ENCODE measurements around the gene DNAJB9.
A peak's percentile ranks its signal among the peaks of the same experiment; 100 is the strongest.
"Not testable (repeated sequence)": the region's sequence is repeated elsewhere in the genome, so short reads cannot be mapped to it uniquely, and the experiment has no call there.

Gene DNAJB9

DNA sequence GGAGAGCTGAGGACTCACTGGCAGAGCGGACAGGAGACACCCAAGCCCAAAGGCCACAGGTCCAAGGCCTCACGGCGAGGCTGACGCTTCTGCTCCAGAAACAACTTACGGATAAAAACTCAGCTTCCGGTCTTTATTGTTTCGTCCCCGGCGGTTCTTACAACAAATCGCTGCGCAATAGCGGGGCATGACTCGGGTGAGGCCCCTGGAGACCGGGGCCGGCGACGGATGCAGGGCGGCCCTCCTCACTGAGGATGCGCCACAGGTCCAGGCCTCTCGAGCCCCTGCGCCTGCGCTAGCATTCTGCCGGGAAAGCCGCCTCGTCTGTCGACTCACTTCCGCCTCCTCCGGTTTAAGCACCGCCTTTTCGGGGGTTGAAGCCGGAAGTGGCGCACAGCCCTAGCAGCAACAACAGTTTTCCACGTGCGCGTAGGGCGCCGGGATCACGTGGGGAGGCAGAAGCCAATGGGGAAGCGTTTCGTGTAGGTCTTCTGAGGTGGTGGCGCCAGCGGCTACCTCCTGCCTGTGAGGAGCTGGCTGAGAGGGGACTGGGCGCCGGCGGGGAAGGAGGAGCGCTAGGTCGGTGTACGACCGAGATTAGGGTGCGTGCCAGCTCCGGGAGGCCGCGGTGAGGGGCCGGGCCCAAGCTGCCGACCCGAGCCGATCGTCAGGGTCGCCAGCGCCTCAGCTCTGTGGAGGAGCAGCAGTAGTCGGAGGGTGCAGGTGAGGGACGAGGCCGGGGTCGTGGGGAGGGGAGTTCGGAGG is at the start of gene DNAJB9, which contains the start of gene THAP5:
TSS of gene DNAJB9 (plus strand) at position 494 of the 765 bp plus-strand sequence. CDS start 1,853 bp downstream, outside the sequence.
TSS of gene THAP5 (minus strand) at position 326 of the 765 bp plus-strand sequence. CDS start at position 189, 137 bp downstream.
- peak; percentile 99 for DNase-seq (ENCODE audit: low spot score)

DNA sequence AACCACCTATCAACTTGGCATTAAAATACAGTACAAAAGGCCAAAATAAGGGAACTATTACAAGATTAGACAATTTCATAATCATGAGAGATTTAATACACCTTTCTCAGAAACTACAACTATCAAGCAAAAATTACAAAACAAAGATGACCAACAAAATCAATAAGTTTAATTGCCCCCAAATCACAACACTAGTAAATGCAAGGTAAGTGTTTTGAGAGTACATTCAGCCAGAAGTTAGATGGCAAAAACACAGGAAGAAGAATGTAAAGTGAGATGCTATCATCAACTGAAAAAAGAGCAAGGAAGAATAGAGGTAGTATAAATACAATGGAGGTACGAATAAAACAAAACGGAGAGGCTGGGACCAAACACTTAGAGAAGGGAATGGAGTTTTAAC is 46.9 kb upstream of the DNAJB9 start:
- DNase-seq (ENCODE audit: low spot score) = no peak

DNA sequence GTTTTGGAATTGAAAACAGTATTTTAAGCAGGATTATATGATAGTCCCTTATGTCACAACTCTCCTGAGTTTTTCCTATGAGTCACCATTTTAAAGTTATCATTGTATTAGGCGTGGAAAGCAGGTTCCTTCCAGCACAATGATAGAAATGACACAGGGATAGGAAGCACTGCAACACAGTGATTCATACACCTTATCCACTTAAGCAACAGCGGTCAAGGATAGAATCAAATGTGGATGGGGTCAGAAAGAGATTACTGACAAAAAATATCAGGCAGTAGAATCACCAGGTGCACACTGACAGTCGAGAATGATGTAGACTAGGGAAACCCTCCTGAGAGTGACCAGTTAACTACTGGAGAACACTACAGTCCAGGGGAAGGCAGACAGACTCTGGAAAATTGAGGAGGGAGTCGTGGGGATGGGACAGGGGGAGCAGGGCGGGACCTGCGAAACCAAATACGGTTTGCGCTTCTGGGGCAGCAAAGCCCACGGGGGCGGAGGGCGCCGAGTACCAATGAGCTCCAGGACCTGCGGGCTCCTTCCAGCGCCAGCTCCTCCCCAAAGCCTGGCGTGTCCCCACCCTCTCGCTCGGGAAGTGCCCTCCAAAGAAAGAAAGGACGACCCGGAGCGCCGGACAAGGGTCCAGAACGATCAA is 44.2 kb upstream of the DNAJB9 start:
- peak; percentile 63 for DNase-seq (ENCODE audit: low spot score)

DNA sequence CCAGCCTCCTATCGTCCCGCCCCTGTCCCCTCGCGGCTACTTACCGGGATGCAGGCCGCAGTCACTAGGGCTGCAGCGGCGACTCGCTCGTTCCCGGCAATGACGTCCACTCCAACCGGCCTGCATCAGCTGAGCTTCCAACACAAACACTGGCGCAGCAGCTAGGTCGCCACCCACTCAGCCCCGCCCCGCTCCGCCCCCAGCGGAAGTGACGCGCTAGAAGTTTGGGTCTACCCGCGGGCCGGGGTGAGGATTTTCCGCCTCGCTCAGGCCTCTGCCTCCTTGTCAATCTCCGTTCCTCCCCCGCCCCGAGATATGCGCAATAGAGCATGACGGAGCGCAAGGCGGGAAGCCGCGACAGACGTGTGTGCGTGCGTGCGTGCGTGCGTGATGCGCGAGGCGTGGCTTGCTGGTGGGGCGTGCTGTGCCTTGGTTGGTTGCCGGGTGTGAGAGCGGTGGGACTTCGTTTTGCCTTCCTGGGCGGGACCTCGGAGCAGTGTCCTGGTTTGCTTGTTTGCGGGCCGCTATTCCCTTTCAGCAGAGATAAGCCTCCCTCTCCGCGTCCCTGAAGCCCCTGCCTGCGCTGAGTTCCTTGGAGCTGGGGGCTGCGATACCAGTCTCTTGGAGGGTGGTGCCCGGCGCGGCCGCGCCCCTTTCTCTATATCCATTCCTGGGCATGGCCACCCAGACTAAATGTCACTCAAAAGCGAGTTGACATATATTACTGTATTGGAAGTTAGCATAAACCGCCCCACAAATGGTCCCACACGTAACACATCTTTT is 43.5 kb upstream of the DNAJB9 start, which contains the start of gene PNPLA8:
TSS of gene PNPLA8 (minus strand) at position 151 of the 783 bp plus-strand sequence. CDS start 10,644 bp downstream, outside the sequence.
- DNase-seq (ENCODE audit: low spot score) = peak; percentile 98

DNA sequence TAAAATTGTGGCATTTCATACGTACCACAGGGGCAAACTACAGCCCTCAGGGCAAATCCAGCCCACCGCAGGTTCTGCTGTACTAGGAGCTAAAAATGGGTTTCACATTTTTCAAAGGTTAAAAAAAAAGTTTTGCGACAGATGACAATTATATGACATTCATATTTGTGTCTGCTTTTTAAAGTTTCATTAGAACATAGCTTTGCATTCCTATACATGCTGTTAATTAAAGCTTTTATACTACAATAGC is 43.0 kb upstream of the DNAJB9 start:
- no peak for DNase-seq (ENCODE audit: low spot score)

DNA sequence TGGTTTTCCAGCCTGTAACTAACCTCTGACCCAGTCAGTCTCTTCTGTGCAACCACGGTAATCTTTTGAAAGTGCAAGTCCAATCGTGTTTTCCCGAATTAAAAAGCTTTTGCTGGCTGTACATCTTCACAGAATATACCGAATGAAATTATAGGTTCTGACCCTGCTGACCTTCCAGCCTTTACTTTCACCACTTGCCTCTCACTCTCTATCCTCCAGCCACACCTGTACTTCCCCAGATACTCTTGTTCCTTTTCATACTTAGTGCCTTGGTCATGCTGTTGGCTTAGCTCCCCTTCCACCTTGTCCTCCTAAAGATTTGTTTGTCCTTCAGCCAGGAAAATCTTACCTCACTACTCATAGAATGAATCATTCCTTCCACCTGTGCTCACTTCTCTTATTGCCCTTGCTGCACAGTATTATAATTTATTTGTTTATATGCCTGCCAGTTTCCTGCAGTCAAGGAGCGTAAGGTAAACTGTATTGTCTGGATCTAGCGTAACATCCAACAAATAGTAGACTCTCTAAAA is 41.4 kb upstream of the DNAJB9 start:
- no peak for DNase-seq (ENCODE audit: low spot score)

DNA sequence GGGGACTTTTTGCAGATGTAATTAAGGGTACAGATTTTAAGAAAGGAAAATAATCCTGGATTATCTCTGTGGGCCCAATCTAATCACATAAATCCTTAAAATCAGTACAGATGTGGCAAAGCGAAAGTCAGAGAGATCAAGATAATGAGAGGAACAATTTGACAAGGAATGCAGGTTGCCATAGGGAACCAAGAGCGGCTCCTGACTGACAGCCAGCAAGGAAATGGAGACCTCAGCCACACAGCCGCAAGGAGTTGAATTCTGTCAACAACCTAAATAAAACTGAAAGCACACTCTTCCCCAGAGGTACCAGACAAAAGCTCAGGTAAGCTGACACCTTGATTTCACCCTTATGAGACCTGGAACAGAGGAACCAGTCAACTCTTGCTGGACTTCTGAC is 40.3 kb upstream of the DNAJB9 start:
- no peak for DNase-seq (ENCODE audit: low spot score)

DNA sequence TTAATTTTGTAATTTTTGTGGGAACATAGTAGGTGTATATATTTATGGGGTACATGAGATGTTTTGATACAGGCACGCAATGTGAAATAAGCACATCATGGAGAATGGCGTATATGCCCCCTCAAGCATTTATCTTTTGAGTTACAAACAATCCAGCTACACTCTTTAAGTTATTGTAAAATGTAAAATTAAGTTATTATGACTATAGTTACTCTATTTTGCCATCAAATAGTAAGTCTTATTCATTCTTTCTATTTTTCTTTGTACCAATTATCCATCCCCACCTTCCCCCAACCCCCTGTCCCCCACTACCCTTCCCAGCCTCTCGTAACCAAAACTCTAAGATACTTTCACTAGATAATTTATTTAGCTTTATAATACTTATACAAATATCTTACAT is 36.0 kb upstream of the DNAJB9 start:
- DNase-seq (ENCODE audit: low spot score) = no peak

DNA sequence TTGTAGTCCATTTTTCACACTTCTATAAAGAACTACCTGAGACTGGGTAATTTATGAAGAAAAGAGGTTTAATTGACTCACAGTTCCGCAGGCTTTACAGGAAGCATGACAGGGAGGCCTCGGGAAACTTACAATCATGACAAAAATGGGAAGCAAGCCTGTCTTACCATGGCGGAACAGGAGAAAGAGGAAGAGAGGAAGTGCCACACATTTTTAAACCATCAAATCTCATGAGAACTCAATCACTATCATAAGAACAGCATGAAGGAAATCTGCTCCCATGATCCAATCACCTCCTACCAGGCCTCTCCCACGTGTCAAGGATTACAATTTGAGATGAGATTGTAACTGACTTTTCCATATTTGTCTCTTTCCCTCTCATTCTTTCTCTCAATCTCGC is 34.4 kb upstream of the DNAJB9 start:
- no peak for DNase-seq (ENCODE audit: low spot score)

DNA sequence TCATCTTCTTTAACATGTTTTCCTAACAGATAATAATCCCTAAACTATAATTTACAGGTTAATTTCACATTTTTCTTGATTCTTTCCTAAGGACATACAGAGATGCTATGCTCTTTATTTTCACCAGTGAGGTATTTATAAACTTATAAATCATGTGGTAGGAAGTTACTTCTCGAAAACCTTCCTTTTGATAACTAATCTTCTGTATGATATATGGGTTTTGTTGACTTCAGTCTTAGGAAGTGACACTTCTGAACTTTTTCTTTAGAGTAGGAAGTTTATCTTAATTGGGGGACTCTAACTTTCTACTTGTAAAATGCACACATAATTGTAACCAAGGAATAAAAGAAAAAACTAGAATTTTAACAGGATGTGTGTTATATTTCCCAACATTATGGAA is 33.9 kb upstream of the DNAJB9 start:
- DNase-seq (ENCODE audit: low spot score) = no peak

DNA sequence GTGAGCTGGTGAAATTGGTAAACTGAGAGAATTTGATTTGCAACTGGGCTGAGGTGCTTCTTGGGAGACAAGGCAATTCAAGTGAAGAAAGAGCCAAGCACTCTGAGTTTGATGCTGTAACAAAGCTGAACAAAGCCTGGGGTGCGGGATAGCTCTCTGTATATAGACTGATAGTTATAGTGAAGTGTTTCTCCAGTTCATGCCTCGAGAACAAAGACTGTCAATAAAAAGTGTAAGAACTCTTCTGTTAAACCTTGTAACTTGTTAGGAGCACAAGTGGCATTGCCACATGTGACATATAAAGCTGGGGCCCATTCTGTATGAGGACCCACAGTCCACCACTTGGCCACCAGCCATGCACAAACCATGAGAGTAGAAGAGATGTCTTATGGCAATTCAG is 32.4 kb upstream of the DNAJB9 start:
- DNase-seq (ENCODE audit: low spot score) = peak; percentile 35

DNA sequence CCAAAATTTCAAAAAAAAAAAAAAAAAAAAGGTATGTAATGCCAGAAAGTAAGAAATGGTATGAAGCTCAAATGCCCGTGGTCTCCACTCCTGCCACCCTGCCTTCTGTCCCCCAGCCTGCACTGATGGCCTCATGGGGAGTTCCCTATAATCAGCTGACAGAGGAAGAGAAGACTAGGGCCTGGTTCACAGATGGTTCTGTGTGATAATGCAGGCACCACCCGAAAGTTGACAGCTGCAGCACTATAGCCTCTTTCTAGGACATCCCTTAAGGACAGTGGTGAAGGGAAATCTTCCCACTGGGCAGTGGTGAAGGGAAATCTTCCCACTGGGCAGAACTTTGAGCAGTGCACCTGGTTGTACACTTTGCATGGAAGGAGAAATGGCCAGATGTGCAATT is 31.4 kb upstream of the DNAJB9 start:
- peak; percentile 78 for DNase-seq (ENCODE audit: low spot score)

DNA sequence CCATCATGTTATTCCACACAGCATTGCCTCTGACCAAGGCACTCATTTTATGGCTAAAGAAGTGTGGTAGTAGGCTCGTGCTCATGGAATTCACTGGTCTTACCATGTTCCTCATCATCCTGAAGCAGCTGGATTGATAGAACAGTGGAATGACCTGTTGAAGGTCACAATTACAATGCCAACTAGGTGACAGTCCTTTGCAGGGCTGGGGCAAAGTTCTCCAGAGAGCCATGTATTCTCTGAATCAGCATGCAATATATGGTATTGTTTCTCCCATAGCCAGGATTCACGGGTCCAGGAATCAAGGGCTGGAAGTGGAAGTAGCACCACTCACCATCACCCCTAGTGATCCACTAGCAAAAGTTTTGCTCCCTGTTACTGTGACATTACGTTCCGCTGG is 31.0 kb upstream of the DNAJB9 start:
- DNase-seq (ENCODE audit: low spot score) = not testable (repeated sequence)

DNA sequence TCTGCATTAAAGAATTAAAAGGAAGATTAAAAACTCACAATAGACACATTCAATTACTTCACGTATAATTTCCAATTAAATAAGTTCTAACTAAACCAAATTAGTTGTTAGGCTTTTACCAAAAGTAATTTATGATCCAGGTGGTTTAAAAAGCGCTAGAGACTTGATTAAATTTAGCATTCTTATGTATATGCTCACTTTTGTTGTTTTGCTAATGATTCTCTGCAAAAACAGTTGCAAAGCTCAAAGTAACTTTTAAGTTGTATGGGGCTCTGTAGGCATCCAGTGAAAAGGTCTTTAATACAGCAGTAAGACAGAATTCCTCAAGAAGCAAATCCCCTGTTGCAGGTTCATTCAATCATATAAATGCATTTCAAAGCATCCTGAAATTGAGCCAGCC is 28.2 kb upstream of the DNAJB9 start:
- no peak for DNase-seq (ENCODE audit: low spot score)

DNA sequence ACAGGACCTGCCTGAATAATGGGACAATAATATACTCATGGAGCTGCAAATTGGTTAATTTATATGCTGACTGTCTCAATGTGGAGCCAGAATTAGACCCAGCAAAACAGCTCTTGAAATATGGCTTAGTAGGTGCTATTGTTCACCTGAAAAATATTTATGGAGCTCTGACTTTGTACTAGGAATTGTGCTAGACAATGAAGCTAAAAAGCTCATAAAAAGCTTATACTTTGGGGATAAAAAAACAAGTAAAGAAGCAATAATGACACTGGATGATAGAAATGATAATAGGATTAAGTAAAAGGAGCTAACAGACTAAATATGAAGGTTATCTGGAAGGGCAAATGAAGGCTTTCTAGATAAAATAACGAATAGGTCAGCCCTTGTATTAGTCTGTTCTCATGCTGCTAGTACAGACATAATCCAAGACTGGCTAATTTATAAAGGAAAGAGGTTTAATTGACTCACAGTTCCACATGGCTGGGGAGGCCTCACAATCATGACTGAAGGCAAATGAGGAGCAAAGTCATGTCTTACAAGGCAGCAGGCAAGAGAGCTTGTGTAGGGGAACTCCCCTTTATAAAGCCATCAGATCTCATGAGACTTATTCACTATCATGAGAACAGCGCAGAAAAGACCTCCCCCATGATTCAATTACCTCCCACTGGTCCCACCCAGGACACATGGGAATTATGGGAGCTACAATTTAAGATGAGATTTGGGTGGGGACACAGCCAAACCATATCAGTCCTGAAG is 21.4 kb upstream of the DNAJB9 start:
- DNase-seq (ENCODE audit: low spot score) = not testable (repeated sequence)

DNA sequence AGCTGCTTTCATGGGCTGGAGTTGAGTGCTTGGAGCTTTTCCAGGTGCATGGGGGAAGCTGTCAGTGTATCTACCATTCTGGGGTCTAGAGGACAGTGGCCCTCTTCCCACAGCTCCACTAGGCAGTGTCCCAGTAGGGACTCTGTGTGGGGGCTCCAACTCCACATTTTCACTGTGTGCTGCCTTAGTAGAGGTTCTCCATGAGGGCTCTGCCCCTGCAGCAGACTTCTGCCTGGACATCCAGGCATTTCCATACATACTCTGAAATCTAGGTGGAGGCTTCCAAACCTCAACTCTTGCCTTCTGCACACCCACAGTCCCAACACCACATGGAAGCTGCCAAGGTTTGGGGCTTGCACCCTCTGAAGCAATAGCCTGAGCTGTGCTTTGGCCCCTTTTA is 13.0 kb upstream of the DNAJB9 start:
- DNase-seq (ENCODE audit: low spot score) = not testable (repeated sequence)

DNA sequence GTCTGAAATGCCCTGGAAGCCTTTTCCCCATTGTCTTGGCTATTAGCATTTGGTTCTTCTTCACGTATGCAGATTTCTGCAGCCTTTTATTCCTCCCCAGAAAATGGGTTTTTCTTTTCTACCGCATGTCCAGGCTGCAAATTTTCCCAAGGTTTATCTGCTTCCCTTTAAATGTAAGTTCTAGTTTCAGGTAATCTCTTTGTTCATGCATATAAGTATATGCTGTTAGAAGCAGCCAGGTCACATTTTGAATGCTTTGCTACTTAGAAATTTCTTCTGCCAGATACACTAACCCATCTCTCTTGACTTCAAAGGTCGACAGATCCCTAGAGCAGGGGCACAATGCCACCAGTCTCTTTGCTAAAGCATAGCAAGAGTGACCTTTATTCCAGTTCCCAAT is 12.5 kb upstream of the DNAJB9 start:
- no peak for DNase-seq (ENCODE audit: low spot score)

DNA sequence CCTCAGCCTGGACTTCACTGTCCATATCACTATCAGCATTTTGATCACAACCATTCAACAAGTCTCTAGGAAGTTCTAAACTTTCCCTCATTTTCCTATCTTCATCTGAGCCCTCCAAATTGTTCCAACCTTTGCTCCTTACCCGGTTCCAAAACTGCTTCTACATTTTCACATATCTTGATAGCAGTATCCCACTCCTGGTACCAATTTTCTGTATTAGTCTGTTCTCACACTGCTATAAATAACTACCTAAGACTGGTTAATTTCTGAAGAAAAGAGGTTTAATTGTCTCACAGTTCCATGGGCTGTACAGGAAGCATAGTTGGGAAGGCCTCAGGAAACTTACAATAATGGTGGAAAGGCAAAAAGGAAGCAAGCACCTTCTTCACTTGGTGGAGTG is 12.1 kb upstream of the DNAJB9 start:
- no peak for DNase-seq (ENCODE audit: low spot score)

DNA sequence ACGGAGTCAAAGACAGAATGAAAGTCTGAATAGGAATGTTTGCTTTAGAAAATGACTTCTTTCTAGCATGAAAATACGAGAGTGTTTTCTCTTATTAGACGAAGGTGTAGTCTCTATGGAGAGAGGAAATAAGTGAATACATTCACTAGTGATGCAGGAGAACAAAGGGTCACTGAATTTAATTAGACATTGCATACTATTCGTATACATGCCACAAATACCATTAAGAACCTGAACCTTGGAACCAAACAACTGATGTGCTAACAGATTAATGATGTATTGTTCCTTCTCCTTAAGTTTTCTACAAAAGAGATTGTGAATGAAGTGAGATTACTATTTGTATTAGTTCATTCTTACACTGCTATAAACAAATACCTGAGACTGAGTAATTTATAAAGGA is 10.4 kb upstream of the DNAJB9 start:
- DNase-seq (ENCODE audit: low spot score) = no peak

DNA sequence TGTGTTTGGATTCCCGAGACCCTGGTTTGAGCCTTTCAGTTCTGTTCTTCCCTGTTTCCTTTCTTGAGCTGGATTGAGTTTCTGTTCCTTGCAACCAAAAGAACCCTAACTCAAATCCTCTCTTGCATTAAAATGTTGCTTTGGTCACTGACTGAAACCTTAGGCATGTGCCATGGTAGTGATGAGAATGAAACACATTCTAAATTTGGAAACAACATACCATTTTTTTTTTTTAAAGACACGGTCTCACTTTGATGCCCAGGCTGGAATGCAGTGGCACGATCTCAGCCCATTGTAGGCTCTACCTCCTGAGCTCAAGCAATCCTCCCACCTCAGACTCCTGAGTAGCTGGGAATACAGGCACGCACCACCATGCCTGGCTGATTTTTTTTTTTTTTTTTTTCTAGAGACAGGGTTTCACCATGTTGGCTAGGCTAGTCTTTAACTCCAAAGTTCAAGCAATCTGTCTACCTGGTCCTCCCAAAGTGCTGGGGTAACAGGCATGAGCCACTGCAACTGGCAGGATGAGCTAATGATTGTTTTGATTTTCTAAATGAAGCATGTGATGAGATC is 8.5 kb upstream of the DNAJB9 start:
- no peak for DNase-seq (ENCODE audit: low spot score)

DNA sequence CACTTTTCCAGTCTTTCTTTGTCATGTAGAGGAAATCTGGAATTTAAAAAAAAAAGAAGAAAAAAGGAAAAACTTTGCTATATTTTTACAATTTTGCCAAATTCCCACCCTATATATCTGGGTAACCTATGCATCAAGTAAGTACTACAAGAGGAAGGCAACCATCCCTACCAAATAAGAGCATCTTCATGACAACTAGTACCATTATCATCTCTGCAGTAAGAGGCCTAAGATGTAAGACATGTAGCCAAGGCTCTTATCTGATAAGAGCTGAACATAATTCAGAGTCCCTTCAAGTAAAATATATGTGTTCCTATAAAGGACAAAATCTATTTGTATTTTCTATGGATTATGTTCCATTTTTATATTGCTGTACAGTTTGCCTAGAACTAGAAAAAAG is 3.7 kb upstream of the DNAJB9 start:
- DNase-seq (ENCODE audit: low spot score) = no peak

All from hematopoietic multipotent progenitor cell treated with erythropoietin and hydrocortisone succinate and interleukin-3 and kit ligand, for 17 days (in vitro differentiated cells).